Aorta (tissue), 5 donors: Measurements from ENCODE around the gene PRKAG2. TPM values are rescaled to one million over a fixed set of nuclear protein-coding genes. Genes with fewer than 3 reads are reported as not detected.
A peak's percentile ranks its signal among the peaks of the same experiment; 100 is the strongest.

Experiments used
- ATAC-seq: fragments of 200-7000 bp; cut with Tn5 transposase; one replicate; pipeline ENCODE4 v1.9.1; 2022; ENCODE audit warnings: moderate library complexity; ENCODE audit not compliant: low FRiP score
- DNase-seq, 2 donors: peaks; one replicate each; pipeline ENCODE4 v3.0.0-alpha.2; 2020
- H3K27ac ChIP-seq, 2 donors: one replicate each; pipeline ENCODE4 v1.5.1; 2013; ENCODE audit warnings: low read length in 2 of 2, mild to moderate bottlenecking in 2 of 2, moderate library complexity in 2 of 2, control low read depth in 1 of 2, inconsistent platforms in 1 of 2, low read depth in 1 of 2
- H3K27me3 ChIP-seq, 2 donors: one replicate each; pipeline ENCODE4 v1.6.1; 2013; ENCODE audit warnings: control low read depth in 1 of 2, low read length in 1 of 2, mild to moderate bottlenecking in 1 of 2, moderate library complexity in 1 of 2; ENCODE audit not compliant: insufficient read depth in 2 of 2, control insufficient read depth in 1 of 2
- H3K36me3 ChIP-seq, 2 donors: one replicate each; pipeline ENCODE4 v1.6.1; 2013; ENCODE audit warnings: control low read depth in 1 of 2, low read length in 1 of 2, mild to moderate bottlenecking in 1 of 2; ENCODE audit not compliant: insufficient read depth in 2 of 2, control insufficient read depth in 1 of 2
- H3K4me1 ChIP-seq, 2 donors: one replicate each; pipeline ENCODE4 v1.6.1; 2013; ENCODE audit warnings: low read length in 2 of 2, control low read depth in 1 of 2, mild to moderate bottlenecking in 1 of 2, moderate library complexity in 1 of 2; ENCODE audit not compliant: insufficient read depth in 2 of 2, control insufficient read depth in 1 of 2
- H3K4me3 ChIP-seq, 2 donors: one replicate each; pipeline ENCODE4 v1.5.1; 2013; ENCODE audit warnings: low read length in 2 of 2, control low read depth in 1 of 2, mild to moderate bottlenecking in 1 of 2
- H3K9me3 ChIP-seq: one replicate; pipeline ENCODE4 v1.6.1; 2013; ENCODE audit warnings: mild to moderate bottlenecking, low read length; ENCODE audit not compliant: control insufficient read depth
- WGBS, 2 donors: extraction: QIAGEN DNeasy Blood & Tissue Kit; methylation state at CpG; one replicate each; pipeline ENCODE4 v1.1.7; 2013; 5-methylcytosine and 5-hydroxymethylcytosine counted together
- intact Hi-C, 2 donors: fragments of 100-400 bp; cut with DNase I; formaldehyde crosslinking; loops; one replicate each; pipeline versions ENCODE4 v1.14.2 to v1.15.0; 2022
- polyA plus RNA-seq, 2 donors: library from polyadenylated mRNA; stranded (reverse); fragments of 200-250 nt; gene quantifications; one replicate each; pipeline ENCODE4 v1.2.3, GENCODE V29; 2013
- total RNA-seq, 2 donors: library from RNA; stranded (reverse); fragmentation: NEBNext Ultra II Directional; extraction: Animal tissue kit (Norgen Biotek cat#: 25700); gene quantifications; one replicate each; pipeline ENCODE4 v1.2.1, GENCODE V29; 2021
- donor health status: healthy with polysubstance abuse.
- donor health status: Bipolar disorder and iron deficiency.
- donor health status: DM: no; HTN: no; CAD: no.
- donor health status: DM: no; HTN: no; CAD: no.
- donor health status: DM: yes; HTN: yes; CAD: no.

The PRKAG2 gene
- total and polyA plus RNA-seq, 4 donors, result 34.0 to 69.9 (median 52.6) TPM

- ATAC-seq (no peak), DNase-seq (peak; percentile 45 to 58)
- intact Hi-C loops, result no loop called here
- Histone ChIP-seq H3K4me3 (no peak overlapping the region), H3K4me1 (no peaks in the 10 kb centered on the region), H3K9me3 (no peaks in the 10 kb centered on the region), H3K27ac (no peak overlapping the region), H3K36me3 (no peaks in the 10 kb centered on the region), H3K27me3 (no peaks in the 10 kb centered on the region)
- 93 to 94% methylated on average over 19 of the region's 19 CpGs for WGBS, 2 donors
Observed at GRCh38 chr7:151852486-151853396, 24.2 kb downstream of the PRKAG2 start.

- ATAC-seq (peak; percentile 5), DNase-seq (peak; percentile 70 to 86)
- Histone ChIP-seq H3K27me3 (no peaks in the 10 kb centered on the region), H3K4me1 (no peaks in the 10 kb centered on the region), H3K27ac (no peak overlapping the region), H3K36me3 (no peaks in the 10 kb centered on the region), H3K9me3 (no peaks in the 10 kb centered on the region), H3K4me3 (peak overlapping the region in 1 of 2 donors; percentile 11)
- intact Hi-C loops, result no loop called here
- 23 to 25% methylated on average over 13 of the region's 13 CpGs for WGBS, 2 donors
Observed at GRCh38 chr7:151851782-151852181, 25.1 kb downstream of the PRKAG2 start.

GRCh38 chr7:151851145-151851751 is 25.7 kb downstream of the PRKAG2 start:
- Histone ChIP-seq H3K4me3 (peak overlapping the region in 1 of 2 donors; percentile 11), H3K27me3 (no peaks in the 10 kb centered on the region), H3K36me3 (no peaks in the 10 kb centered on the region), H3K4me1 (no peaks in the 10 kb centered on the region), H3K9me3 (no peaks in the 10 kb centered on the region), H3K27ac (no peak overlapping the region)
- ATAC-seq (peak; percentile 47), DNase-seq (peak; percentile 73 to 80)
- intact Hi-C loops, result no loop called here
- WGBS, 2 donors, result 23 to 24% methylated on average over 16 of the region's 16 CpGs

GRCh38 chr7:151850491-151851124 is 26.3 kb downstream of the PRKAG2 start:
- WGBS, 2 donors, result 75 to 81% methylated on average over 19 of the region's 19 CpGs
- intact Hi-C loops, result no loop called here
- no peak overlapping the region for H3K4me3 ChIP-seq
- H3K4me1 ChIP-seq, result no peaks in the 10 kb centered on the region
- H3K27me3 ChIP-seq, result no peaks in the 10 kb centered on the region
- H3K36me3 ChIP-seq, result no peaks in the 10 kb centered on the region
- no peaks in the 10 kb centered on the region for H3K9me3 ChIP-seq
- DNase-seq (peak; percentile 63 to 71), ATAC-seq (no peak)
- H3K27ac ChIP-seq, result no peak overlapping the region

GRCh38 chr7:151849879-151850260 is 27.0 kb downstream of the PRKAG2 start:
- intact Hi-C loops, result no loop called here
- Histone ChIP-seq H3K9me3 (no peaks in the 10 kb centered on the region), H3K4me1 (no peaks in the 10 kb centered on the region), H3K36me3 (no peaks in the 10 kb centered on the region), H3K4me3 (no peak overlapping the region), H3K27me3 (no peaks in the 10 kb centered on the region), H3K27ac (no peak overlapping the region)
- DNase-seq, result peak; percentile 34 to 55
- WGBS, 2 donors, result 98% methylated on average over 13 of the region's 13 CpGs
- ATAC-seq, result no peak

GRCh38 chr7:151849008-151849878 is 27.7 kb downstream of the PRKAG2 start:
- DNase-seq, result peak; percentile 21 to 62
- 83 to 88% methylated on average over 26 of the region's 26 CpGs for WGBS, 2 donors
- no peak for ATAC-seq
- no peak overlapping the region for H3K27ac ChIP-seq
- H3K4me3 ChIP-seq, result no peak overlapping the region
- intact Hi-C loops, result no loop called here
- no peaks in the 10 kb centered on the region for H3K4me1 ChIP-seq
- no peaks in the 10 kb centered on the region for H3K27me3 ChIP-seq
- no peaks in the 10 kb centered on the region for H3K36me3 ChIP-seq
- no peaks in the 10 kb centered on the region for H3K9me3 ChIP-seq

GRCh38 chr7:151847681-151848081 is 29.2 kb downstream of the PRKAG2 start:
- Histone ChIP-seq H3K4me3 (no peak overlapping the region), H3K9me3 (no peaks in the 10 kb centered on the region), H3K27ac (no peak overlapping the region), H3K4me1 (no peaks in the 10 kb centered on the region), H3K36me3 (no peaks in the 10 kb centered on the region), H3K27me3 (no peaks in the 10 kb centered on the region)
- intact Hi-C loops, result no loop called here
- DNase-seq, result peak; percentile 11 to 53
- WGBS, 2 donors, result 96 to 97% methylated on average over 10 of the region's 10 CpGs
- no peak for ATAC-seq

GRCh38 chr7:151847136-151847535 is 29.8 kb downstream of the PRKAG2 start:
- H3K27ac ChIP-seq, result no peak overlapping the region
- no peaks in the 10 kb centered on the region for H3K9me3 ChIP-seq
- no peaks in the 10 kb centered on the region for H3K27me3 ChIP-seq
- no peaks in the 10 kb centered on the region for H3K36me3 ChIP-seq
- intact Hi-C loops, result no loop called here
- 92 to 93% methylated on average over 7 of the region's 7 CpGs for WGBS, 2 donors
- DNase-seq (peak in 1 of 2 donors; percentile 56), ATAC-seq (no peak)
- H3K4me3 ChIP-seq, result no peak overlapping the region
- no peaks in the 10 kb centered on the region for H3K4me1 ChIP-seq
